Panc1 (cell line): ENCODE results near the gene SLC37A1. TPM values are rescaled to one million over a fixed set of nuclear protein-coding genes. Genes with fewer than 3 reads are reported as not detected.

ENCODE experiments used
- ATAC-seq: fragments of 200-7000 bp; cut with Tn5 transposase; 2 replicates; pipeline ENCODE4 v1.9.1; 2020; ENCODE audit warnings: mild to moderate bottlenecking, moderate library complexity
- BruUV-seq: library from RNA; stranded (reverse); fragments of 400-500 nt; replicated peaks from 2 replicates; lab custom pipeline; 2021; lab: Mats Ljungman, UMichigan
- CTCF ChIA-PET: fragments of 300-600 bp; sonication (Branson Sonifier 250); formaldehyde crosslinking; loops from one replicate; lab custom pipeline; 2022; ENCODE audit warnings: antibody characterized with exemption; lab: Charles Lee
- POLR2A ChIA-PET: fragments of 300-600 bp; sonication (Branson Sonifier 250); formaldehyde crosslinking; loops from one replicate; lab custom pipeline; 2022; ENCODE audit warnings: antibody characterized with exemption; lab: Charles Lee
- DNase-seq: peaks from one replicate; pipeline ENCODE4 v3.0.0-alpha.2; 2010; ENCODE audit warnings: low read depth, low spot score
- H3K27ac ChIP-seq: 2 replicates; pipeline ENCODE4 v1.5.1; 2011; ENCODE audit warnings: mild to moderate bottlenecking, low read length, inconsistent platforms
- H3K27me3 ChIP-seq: fragments of 200-500 bp; sonication (Bioruptor generic); 2 replicates; pipeline ENCODE4 v1.6.0; 2014; ENCODE audit warnings: low read length, inconsistent platforms; ENCODE audit not compliant: control insufficient read depth, insufficient read depth
- H3K36me3 ChIP-seq: fragments of 200-500 bp; sonication (Bioruptor generic); 2 replicates; pipeline ENCODE4 v1.5.1; 2014; ENCODE audit warnings: inconsistent platforms, mild to moderate bottlenecking, low read length, moderate library complexity; ENCODE audit not compliant: control insufficient read depth, insufficient read depth
- H3K4me1 ChIP-seq: 2 replicates; pipeline ENCODE4 v1.5.1; 2011; ENCODE audit warnings: inconsistent platforms, mild to moderate bottlenecking, low read length, moderate library complexity; ENCODE audit not compliant: control insufficient read depth, insufficient read depth
- H3K4me3 ChIP-seq, 2 experiments: 2 replicates each; pipeline ENCODE4 v1.5.1; 2011 to 2012; ENCODE audit warnings: low read depth in 2 of 2, low read length in 2 of 2, mild to moderate bottlenecking in 2 of 2, inconsistent platforms in 1 of 2, moderate library complexity in 1 of 2
- H3K9me3 ChIP-seq: fragments of 200-500 bp; sonication (Bioruptor generic); 2 replicates; pipeline ENCODE4 v1.5.1; 2014; ENCODE audit warnings: low read depth, mild to moderate bottlenecking, inconsistent platforms, low read length, moderate library complexity; ENCODE audit not compliant: control insufficient read depth, insufficient read depth
- POLR2AphosphoS5 ChIP-seq: IDR thresholded peaks from 2 replicates; pipeline ENCODE4 v1.6.1; 2012; ENCODE audit warnings: mild to moderate bottlenecking, low read depth, low read length, moderate library complexity
- REST ChIP-seq, 2 experiments: IDR thresholded peaks; 2 replicates each; pipeline ENCODE4 v1.6.1; 2011 to 2012; ENCODE audit warnings: low read depth in 2 of 2, control low read depth in 1 of 2, low read length in 1 of 2, mild to moderate bottlenecking in 1 of 2, moderate library complexity in 1 of 2; ENCODE audit not compliant: insufficient read depth in 1 of 2
- SIN3A ChIP-seq: IDR thresholded peaks from 2 replicates; pipeline ENCODE4 v1.6.1; 2012; ENCODE audit warnings: low read depth, mild to moderate bottlenecking, low read length, moderate library complexity, borderline replicate concordance; ENCODE audit not compliant: insufficient read depth
- TCF7L2 ChIP-seq: IDR thresholded peaks from 2 replicates; pipeline ENCODE4 v1.6.1; 2011; ENCODE audit warnings: mild to moderate bottlenecking, low read depth, low read length, inconsistent platforms
- in situ Hi-C: cut with HindIII; loops from 2 replicates; pipeline ENCODE4 v1.10.0; 2016; ENCODE audit warnings: low sequenced_read_pairs, low pct_unique_long_range_greater_than_20kb
- intact Hi-C: fragments of 100-400 bp; cut with micrococcal nuclease; formaldehyde crosslinking; loops from one replicate; pipeline ENCODE4 v1.10.0; 2022; ENCODE audit not compliant: unreplicated experiment
- total RNA-seq: library from RNA; stranded (reverse); gene quantifications from one replicate; pipeline ENCODE4 v1.2.1, GENCODE V29; 2021; ENCODE audit not compliant: unreplicated experiment
- TF ChIP-seq, protein P1 (sequence below): fragments of 450-650 bp; IDR thresholded peaks from 2 replicates; pipeline ENCODE4 v1.5.1; 2017; ENCODE audit warnings: mild to moderate bottlenecking

SLC37A1 gene
- total RNA-seq, 1 experiment from 2014 or later, result 7.7 TPM

GRCh38 chr21:42545745-42546144 is 32.1 kb downstream of the SLC37A1 start:
- BruUV-seq, result no TSS peak
- intact Hi-C loops, result no loop called here
- H3K9me3 ChIP-seq, result no peaks in the 10 kb centered on the region
- H3K4me3 ChIP-seq, result no peak overlapping the region
- CTCF ChIA-PET, result no interaction called here
- in situ Hi-C loops, result no loop called here
- TF ChIP-seq, protein P1, sequence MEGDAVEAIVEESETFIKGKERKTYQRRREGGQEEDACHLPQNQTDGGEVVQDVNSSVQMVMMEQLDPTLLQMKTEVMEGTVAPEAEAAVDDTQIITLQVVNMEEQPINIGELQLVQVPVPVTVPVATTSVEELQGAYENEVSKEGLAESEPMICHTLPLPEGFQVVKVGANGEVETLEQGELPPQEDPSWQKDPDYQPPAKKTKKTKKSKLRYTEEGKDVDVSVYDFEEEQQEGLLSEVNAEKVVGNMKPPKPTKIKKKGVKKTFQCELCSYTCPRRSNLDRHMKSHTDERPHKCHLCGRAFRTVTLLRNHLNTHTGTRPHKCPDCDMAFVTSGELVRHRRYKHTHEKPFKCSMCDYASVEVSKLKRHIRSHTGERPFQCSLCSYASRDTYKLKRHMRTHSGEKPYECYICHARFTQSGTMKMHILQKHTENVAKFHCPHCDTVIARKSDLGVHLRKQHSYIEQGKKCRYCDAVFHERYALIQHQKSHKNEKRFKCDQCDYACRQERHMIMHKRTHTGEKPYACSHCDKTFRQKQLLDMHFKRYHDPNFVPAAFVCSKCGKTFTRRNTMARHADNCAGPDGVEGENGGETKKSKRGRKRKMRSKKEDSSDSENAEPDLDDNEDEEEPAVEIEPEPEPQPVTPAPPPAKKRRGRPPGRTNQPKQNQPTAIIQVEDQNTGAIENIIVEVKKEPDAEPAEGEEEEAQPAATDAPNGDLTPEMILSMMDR, result no peak
- TF ChIP-seq REST (IDR thresholded peaks at IDR 0.05; ENCODE audit: insufficient read depth in 1 of 2, low read depth in 2 of 2, low read length in 1 of 2) (no peak), TCF7L2 (no peak), SIN3A (no peak), POLR2AphosphoS5 (no peak)
- POLR2A ChIA-PET, result no interaction called here
- DNase-seq (no peak), ATAC-seq (no peak)
- no peak overlapping the region for H3K27ac ChIP-seq
- no peaks in the 10 kb centered on the region for H3K4me1 ChIP-seq
- H3K27me3 ChIP-seq, result no peaks in the 10 kb centered on the region
- no peaks in the 10 kb centered on the region for H3K36me3 ChIP-seq

DNA sequence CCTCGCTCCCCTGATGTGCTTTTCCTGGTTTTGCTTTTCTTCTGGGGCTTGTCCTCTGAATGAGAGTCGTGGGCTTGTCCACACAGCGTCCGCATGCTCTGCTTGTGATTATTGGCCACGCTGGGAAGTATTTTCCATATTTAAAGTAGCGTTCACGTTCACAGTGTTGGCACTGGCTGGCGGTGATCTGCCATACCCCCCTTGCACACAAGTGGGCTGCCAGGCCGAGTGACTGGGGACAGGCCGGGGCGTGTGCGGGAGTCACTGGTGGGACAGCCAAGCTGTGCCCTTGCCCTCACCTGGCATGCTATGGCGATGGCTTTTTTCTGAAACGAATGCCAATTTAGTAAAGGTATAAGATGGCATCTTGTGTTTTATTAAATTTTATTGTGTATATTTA is 32.8 kb downstream of the SLC37A1 start:
- Histone ChIP-seq H3K4me3 (no peak overlapping the region), H3K27me3 (no peaks in the 10 kb centered on the region), H3K27ac (no peak overlapping the region), H3K4me1 (no peaks in the 10 kb centered on the region), H3K9me3 (no peaks in the 10 kb centered on the region), H3K36me3 (no peaks in the 10 kb centered on the region)
- ATAC-seq (no peak), DNase-seq (no peak)
- BruUV-seq, result no TSS peak
- in situ Hi-C loops (no loop called here), intact Hi-C loops (no loop called here)
- CTCF ChIA-PET, result no interaction called here
- POLR2A ChIA-PET, result no interaction called here
- TF ChIP-seq POLR2AphosphoS5 (no peak), TCF7L2 (no peak), REST (IDR thresholded peaks at IDR 0.05; ENCODE audit: insufficient read depth in 1 of 2, low read depth in 2 of 2, low read length in 1 of 2) (no peak), SIN3A (no peak)
- TF ChIP-seq, protein P1, result no peak
